ENCODE data around the gene MRPS22. TPM values are rescaled to one million over a fixed set of nuclear protein-coding genes. Genes with fewer than 3 reads are reported as not detected.

The MRPS22 gene
- polyA plus RNA-seq, 3 donors: 19.2 to 43.2 (median 39.0) TPM

DNA sequence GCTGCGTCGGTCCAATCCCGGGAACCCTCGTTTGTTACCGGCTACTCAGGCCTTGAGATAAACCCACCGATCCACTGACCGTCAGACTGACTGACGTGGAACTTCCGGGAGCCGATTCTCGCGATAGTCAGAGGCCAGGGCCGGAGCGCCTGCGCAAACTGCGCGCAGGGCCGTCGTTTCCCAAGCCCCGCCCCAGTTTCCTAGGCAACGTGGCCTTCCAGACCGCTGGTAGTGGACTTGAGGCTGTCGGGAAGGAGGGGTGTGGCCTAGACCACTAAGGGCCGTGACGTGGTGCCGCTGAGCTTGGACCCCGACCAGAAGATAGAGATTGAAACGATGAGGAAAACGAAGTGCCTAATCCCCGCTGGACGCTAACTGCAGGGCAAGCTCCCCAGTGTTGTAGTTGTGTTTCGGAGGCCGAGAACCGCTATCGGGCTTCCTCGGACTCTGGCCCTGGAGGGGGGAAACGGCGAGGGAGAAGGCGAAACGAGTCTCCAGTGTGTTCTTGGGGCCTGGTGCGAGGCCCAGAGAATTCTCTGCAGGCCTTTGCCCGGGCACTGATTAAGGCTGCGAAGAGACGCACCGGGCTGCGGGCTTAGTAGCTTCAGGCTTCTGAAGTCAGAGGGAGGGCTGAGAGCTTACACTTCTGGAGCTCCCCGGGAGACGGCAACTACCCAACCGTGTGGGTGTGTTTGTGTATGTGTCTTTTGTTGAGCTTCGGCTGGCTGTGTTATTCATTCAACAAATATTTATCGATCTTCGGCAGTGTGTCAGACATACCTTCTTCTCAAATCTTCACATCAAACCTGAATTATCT lies 45.9 kb downstream of the MRPS22 start, which contains the start of gene COPB2:
COPB2 (minus strand) TSS at position 96 of the 817 bp plus-strand sequence. CDS start 97 bp downstream, outside the sequence.
- peaks cover 3 to 5% of the 10 kb centered on the region in 2 donors for H3K36me3 ChIP-seq (replicated peaks in 1 of 2; ENCODE audit: control insufficient read depth in 1 of 2, insufficient read depth in 2 of 2, low read length in 2 of 2)
- Mint-ChIP-seq H3K36me3 (peaks cover 2 to 6% of the 10 kb centered on the region in 2 donors), H3K4me3 (peak within 1 kb of the TSS; percentile 89 to 94), H3K27ac (peak within 1 kb of the TSS; percentile 97 to 99 (median 98)), H3K4me1 (peaks cover 46% of the 10 kb centered on the region), H3K9me3 (peaks cover 0 to 3% (median 0%) of the 10 kb centered on the region in 7 donors), H3K27me3 (ENCODE audit: low read depth in 3 of 3) (no peaks in the 10 kb centered on the region)
- under 1% methylated on average over 44 of the region's 52 CpGs for WGBS (ENCODE audit: insufficient coverage)
- DNase-seq: peak; percentile 98 to 99 (median 99)
- H3K79me2 ChIP-seq (ENCODE audit: insufficient read depth, low read length): peaks cover 59% of the 10 kb centered on the region
- intact Hi-C loops (cut with micrococcal nuclease): loop anchor here in 1 of 2 donors (5.0 kb wide), 1 partner anchor 42 kb away; no protein-coding TSS in a partner anchor
- peaks cover 19 to 26% of the 10 kb centered on the region in 2 donors for H3K4me1 ChIP-seq (ENCODE audit: control insufficient read depth in 1 of 2, insufficient read depth in 2 of 2, low read length in 2 of 2)
- H3K9ac ChIP-seq (ENCODE audit: insufficient read depth, low read length, poor library complexity, severe bottlenecking): peak within 1 kb of the TSS; percentile 100
- H2AFZ ChIP-seq (ENCODE audit: insufficient read depth, low read depth, low read length, poor library complexity, severe bottlenecking): peak within 1 kb of the TSS; percentile 95
- H3K4me2 ChIP-seq (replicated peaks; ENCODE audit: extremely low read depth, low read length, poor library complexity, severe bottlenecking): peak within 1 kb of the TSS; percentile 74
- no peaks in the 10 kb centered on the region for H3K9me3 ChIP-seq (replicated peaks in 1 of 2; ENCODE audit: control insufficient read depth in 1 of 2, insufficient read depth in 1 of 2, low read length in 2 of 2)
- peaks cover 27% of the 10 kb centered on the region for H4K20me1 ChIP-seq (ENCODE audit: insufficient read depth, low read length)
- H3K27ac ChIP-seq (ENCODE audit: low read depth in 1 of 2, low read length in 2 of 2): peak within 1 kb of the TSS; percentile 88 to 97
- TF ChIP-seq, protein P1, sequence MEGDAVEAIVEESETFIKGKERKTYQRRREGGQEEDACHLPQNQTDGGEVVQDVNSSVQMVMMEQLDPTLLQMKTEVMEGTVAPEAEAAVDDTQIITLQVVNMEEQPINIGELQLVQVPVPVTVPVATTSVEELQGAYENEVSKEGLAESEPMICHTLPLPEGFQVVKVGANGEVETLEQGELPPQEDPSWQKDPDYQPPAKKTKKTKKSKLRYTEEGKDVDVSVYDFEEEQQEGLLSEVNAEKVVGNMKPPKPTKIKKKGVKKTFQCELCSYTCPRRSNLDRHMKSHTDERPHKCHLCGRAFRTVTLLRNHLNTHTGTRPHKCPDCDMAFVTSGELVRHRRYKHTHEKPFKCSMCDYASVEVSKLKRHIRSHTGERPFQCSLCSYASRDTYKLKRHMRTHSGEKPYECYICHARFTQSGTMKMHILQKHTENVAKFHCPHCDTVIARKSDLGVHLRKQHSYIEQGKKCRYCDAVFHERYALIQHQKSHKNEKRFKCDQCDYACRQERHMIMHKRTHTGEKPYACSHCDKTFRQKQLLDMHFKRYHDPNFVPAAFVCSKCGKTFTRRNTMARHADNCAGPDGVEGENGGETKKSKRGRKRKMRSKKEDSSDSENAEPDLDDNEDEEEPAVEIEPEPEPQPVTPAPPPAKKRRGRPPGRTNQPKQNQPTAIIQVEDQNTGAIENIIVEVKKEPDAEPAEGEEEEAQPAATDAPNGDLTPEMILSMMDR (IDR thresholded peaks at IDR 0.05): no peak
- peak within 1 kb of the TSS; percentile 90 to 98 (median 92) for H3K4me3 ChIP-seq (replicated peaks in 1 of 3; ENCODE audit: low read depth in 2 of 3, low read length in 3 of 3)
- no peaks in the 10 kb centered on the region for H3K27me3 ChIP-seq (ENCODE audit: control insufficient read depth in 2 of 2, insufficient read depth in 2 of 2, low read length in 2 of 2)

DNA sequence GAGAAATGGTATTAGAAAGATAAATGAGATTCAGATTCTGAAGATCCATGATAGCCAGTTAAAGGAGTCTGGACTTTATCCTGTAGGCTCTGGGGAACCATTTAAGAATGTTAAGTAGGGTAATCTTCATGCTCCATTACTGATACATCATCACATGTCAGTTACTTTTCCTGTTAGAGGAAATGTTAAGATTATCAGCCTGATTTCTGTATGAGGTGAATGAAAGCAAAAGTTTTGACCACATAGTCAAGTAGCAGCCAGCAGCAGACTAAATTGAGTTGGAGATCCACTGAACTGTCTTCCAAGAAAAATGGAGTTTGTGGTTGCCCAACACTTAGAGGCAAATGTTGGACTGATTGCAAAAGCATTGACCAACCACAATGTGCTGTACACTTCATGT lies 50.3 kb downstream of the MRPS22 start:
- Mint-ChIP-seq H3K9me3 (peaks cover 0 to 3% (median 0%) of the 10 kb centered on the region in 7 donors), H3K4me3 (no peak overlapping the region), H3K27me3 (ENCODE audit: low read depth in 3 of 3) (peaks cover 0 to 1% (median 0%) of the 10 kb centered on the region in 3 donors), H3K36me3 (peaks cover under 1 to 1% of the 10 kb centered on the region in 2 donors), H3K4me1 (peaks cover 16% of the 10 kb centered on the region), H3K27ac (no peak overlapping the region)
- no peak overlapping the region for H3K4me3 ChIP-seq (replicated peaks in 1 of 3; ENCODE audit: low read depth in 2 of 3, low read length in 3 of 3)
- no peaks in the 10 kb centered on the region for H4K20me1 ChIP-seq (ENCODE audit: insufficient read depth, low read length)
- no peak overlapping the region for H2AFZ ChIP-seq (ENCODE audit: insufficient read depth, low read depth, low read length, poor library complexity, severe bottlenecking)
- H3K79me2 ChIP-seq (ENCODE audit: insufficient read depth, low read length): peaks cover 16% of the 10 kb centered on the region
- intact Hi-C loops (cut with micrococcal nuclease): no loop called here
- H3K27me3 ChIP-seq (ENCODE audit: control insufficient read depth in 2 of 2, insufficient read depth in 2 of 2, low read length in 2 of 2): no peaks in the 10 kb centered on the region
- no peaks in the 10 kb centered on the region for H3K9me3 ChIP-seq (replicated peaks in 1 of 2; ENCODE audit: control insufficient read depth in 1 of 2, insufficient read depth in 1 of 2, low read length in 2 of 2)
- H3K27ac ChIP-seq (ENCODE audit: low read depth in 1 of 2, low read length in 2 of 2): no peak overlapping the region
- no peak overlapping the region for H3K9ac ChIP-seq (ENCODE audit: insufficient read depth, low read length, poor library complexity, severe bottlenecking)
- DNase-seq: no peak
- H3K4me2 ChIP-seq (replicated peaks; ENCODE audit: extremely low read depth, low read length, poor library complexity, severe bottlenecking): no peak overlapping the region
- H3K4me1 ChIP-seq (ENCODE audit: control insufficient read depth in 1 of 2, insufficient read depth in 2 of 2, low read length in 2 of 2): peaks cover 8 to 9% of the 10 kb centered on the region in 2 donors
- H3K36me3 ChIP-seq (replicated peaks in 1 of 2; ENCODE audit: control insufficient read depth in 1 of 2, insufficient read depth in 2 of 2, low read length in 2 of 2): no peaks in the 10 kb centered on the region
- TF ChIP-seq, protein P1 (IDR thresholded peaks at IDR 0.05): no peak

Data from CD14-positive monocyte (primary cell).